Activated naive CD4-positive, alpha-beta T cell treated with anti-CD3 and anti-CD28 coated beads for 36 hours (primary cell): ENCODE data around the gene ITPKA. TPM values are rescaled to one million over a fixed set of nuclear protein-coding genes. Genes with fewer than 3 reads are reported as not detected.

Experiments used
- CTCF ChIA-PET: fragments of 350-600 bp; sonication (Branson Sonifier 250); formaldehyde crosslinking; loops from one replicate; lab custom pipeline; 2021; ENCODE audit warnings: antibody characterized with exemption; lab: Charles Lee
- DNase-seq: peaks from one replicate; pipeline ENCODE4 v3.0.0-alpha.2; 2020
- H3K27ac Mint-ChIP-seq: one replicate; pipeline ENCODE4 v1.8.0; 2021; ENCODE audit warnings: mild to moderate bottlenecking, mixed read lengths
- H3K27me3 Mint-ChIP-seq: one replicate; pipeline ENCODE4 v1.8.0; 2021; ENCODE audit warnings: low read depth, mixed read lengths
- H3K36me3 Mint-ChIP-seq: one replicate; pipeline ENCODE4 v1.8.0; 2021; ENCODE audit warnings: low read depth, mixed read lengths
- H3K4me1 Mint-ChIP-seq: one replicate; pipeline ENCODE4 v1.8.0; 2021; ENCODE audit warnings: low read depth, mixed read lengths
- H3K4me3 Mint-ChIP-seq: one replicate; pipeline ENCODE4 v1.8.0; 2021; ENCODE audit warnings: mild to moderate bottlenecking, moderate library complexity, mixed read lengths
- H3K9me3 Mint-ChIP-seq: one replicate; pipeline ENCODE4 v1.8.0; 2021; ENCODE audit warnings: mixed read lengths
- intact Hi-C: fragments of 100-400 bp; cut with micrococcal nuclease; formaldehyde crosslinking; loops from one replicate; pipeline ENCODE4 v1.15.1; 2023
- total RNA-seq, 2 experiments: library from RNA; stranded (reverse); gene quantifications; one replicate each; pipeline ENCODE4 v1.2.3, GENCODE V29; 2021

Gene ITPKA
- total RNA-seq, 2 experiments from 2014 or later, result 1.0 to 1.7 TPM

- H3K27ac Mint-ChIP-seq, result no peak overlapping the region
- no peaks in the 10 kb centered on the region for H3K27me3 Mint-ChIP-seq
- no peak overlapping the region for H3K4me3 Mint-ChIP-seq
- CTCF ChIA-PET, result interaction anchor here (0.6 kb wide), 1 partner anchor 197 kb away, joined by 3 read pairs; no protein-coding TSS in a partner anchor
- DNase-seq, result no peak
- peaks cover 13% of the 10 kb centered on the region for H3K4me1 Mint-ChIP-seq
- no peaks in the 10 kb centered on the region for H3K36me3 Mint-ChIP-seq
- intact Hi-C loops, result no loop called here
- no peaks in the 10 kb centered on the region for H3K9me3 Mint-ChIP-seq
Measured at GRCh38 chr15:41546851-41547786, 53.4 kb downstream of the ITPKA start.

GRCh38 chr15:41550066-41550775 is 56.5 kb downstream of the ITPKA start:
- Mint-ChIP-seq H3K4me1 (no peaks in the 10 kb centered on the region), H3K9me3 (no peaks in the 10 kb centered on the region), H3K4me3 (no peak overlapping the region), H3K27ac (no peak overlapping the region), H3K27me3 (no peaks in the 10 kb centered on the region), H3K36me3 (no peaks in the 10 kb centered on the region)
- intact Hi-C loops, result no loop called here
- no peak for DNase-seq
- CTCF ChIA-PET, result no interaction called here

Other genes with a start within 250 kb of the ITPKA start
- 10 to 100 TPM in 1 of 2 experiments, 1 to 10 TPM in 1; 9.5 to 10.7 TPM for gene OIP5, start 161.3 kb upstream of the ITPKA start, total RNA-seq
- 100 to 1,000 TPM; 269 to 287 TPM for gene NUSAP1, start 161.0 kb upstream of the ITPKA start, total RNA-seq
- gene NDUFAF1, start 91.4 kb upstream of the ITPKA start, total RNA-seq, result 10 to 100 TPM; 15.7 to 17.4 TPM
- gene RTF1, start 76.8 kb upstream of the ITPKA start, total RNA-seq, result 10 to 100 TPM; 18.7 to 19.5 TPM
- not detected for gene LTK, start 20.0 kb downstream of the ITPKA start, total RNA-seq
- gene RPAP1, start 50.4 kb downstream of the ITPKA start, total RNA-seq, result 10 to 100 TPM; 48.4 to 49.5 TPM
- 1 to 10 TPM; 1.2 to 3.7 TPM for gene TYRO3, start 65.3 kb downstream of the ITPKA start, total RNA-seq
- gene MGA, start 166.5 kb downstream of the ITPKA start, total RNA-seq, result 10 to 100 TPM; 27.4 to 28.3 TPM